SU-DHL-6 (cell line): ENCODE data around the gene CDK6.

ENCODE experiments used
- EZH2phosphoT487 ChIP-seq: fragments of 200-600 bp; sonication (generic), shearing (Covaris generic); conservative IDR thresholded peaks from 2 replicates; pipeline ENCODE4 v1.6.1; 2018; ENCODE audit warnings: mild to moderate bottlenecking, antibody characterized with exemption, low read length, moderate library complexity, mixed read lengths
- TF ChIP-seq, protein P1 (sequence below): fragments of 200-600 bp; sonication (generic); IDR thresholded peaks from one replicate; pipeline ENCODE4 v1.5.1; 2017; ENCODE audit warnings: antibody characterized with exemption, mild to moderate bottlenecking, low read length, moderate library complexity; ENCODE audit not compliant: insufficient read depth, poor library complexity, severe bottlenecking

DNA sequence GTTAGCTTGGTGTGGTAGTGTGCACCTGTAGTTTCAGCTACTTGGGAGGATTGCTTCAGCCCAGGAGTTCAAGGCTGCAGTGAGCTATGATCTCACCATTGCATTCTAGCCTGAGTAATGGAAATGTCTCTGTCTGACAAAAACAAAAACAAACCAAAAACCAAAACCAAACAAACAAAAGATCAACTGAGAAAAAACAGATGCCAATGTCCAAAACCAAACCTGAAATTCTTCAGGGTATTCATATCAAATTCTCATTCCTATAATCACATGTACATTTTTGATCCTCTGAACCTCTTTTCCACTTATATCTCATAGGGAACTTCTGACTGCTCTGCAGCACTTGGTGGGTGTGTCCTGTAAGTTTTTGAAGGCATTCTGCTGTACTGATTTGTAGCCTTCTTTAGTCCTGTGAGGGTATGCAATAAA lies 87.0 kb downstream of the CDK6 start:
- TF ChIP-seq, protein P1, sequence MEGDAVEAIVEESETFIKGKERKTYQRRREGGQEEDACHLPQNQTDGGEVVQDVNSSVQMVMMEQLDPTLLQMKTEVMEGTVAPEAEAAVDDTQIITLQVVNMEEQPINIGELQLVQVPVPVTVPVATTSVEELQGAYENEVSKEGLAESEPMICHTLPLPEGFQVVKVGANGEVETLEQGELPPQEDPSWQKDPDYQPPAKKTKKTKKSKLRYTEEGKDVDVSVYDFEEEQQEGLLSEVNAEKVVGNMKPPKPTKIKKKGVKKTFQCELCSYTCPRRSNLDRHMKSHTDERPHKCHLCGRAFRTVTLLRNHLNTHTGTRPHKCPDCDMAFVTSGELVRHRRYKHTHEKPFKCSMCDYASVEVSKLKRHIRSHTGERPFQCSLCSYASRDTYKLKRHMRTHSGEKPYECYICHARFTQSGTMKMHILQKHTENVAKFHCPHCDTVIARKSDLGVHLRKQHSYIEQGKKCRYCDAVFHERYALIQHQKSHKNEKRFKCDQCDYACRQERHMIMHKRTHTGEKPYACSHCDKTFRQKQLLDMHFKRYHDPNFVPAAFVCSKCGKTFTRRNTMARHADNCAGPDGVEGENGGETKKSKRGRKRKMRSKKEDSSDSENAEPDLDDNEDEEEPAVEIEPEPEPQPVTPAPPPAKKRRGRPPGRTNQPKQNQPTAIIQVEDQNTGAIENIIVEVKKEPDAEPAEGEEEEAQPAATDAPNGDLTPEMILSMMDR: no peak
- no peak for TF ChIP-seq EZH2phosphoT487
